NK-92 (cell line): ENCODE results near the gene L3MBTL4.
"Not testable (repeated sequence)": the region's sequence is repeated elsewhere in the genome, so short reads cannot be mapped to it uniquely, and the experiment has no call there.

Experiments
- DNase-seq: peaks from one replicate; lab custom pipeline; 2025; ENCODE audit not compliant: unreplicated experiment; lab: John Stamatoyannopoulos, UW

Gene L3MBTL4

GRCh38 chr18:6115710-6116109 lies 299.0 kb downstream of the L3MBTL4 start:
- no peak for DNase-seq

- DNase-seq = no peak
Measured at GRCh38 chr18:6113650-6114049, 301.1 kb downstream of the L3MBTL4 start.

GRCh38 chr18:6111726-6112125 lies 303.0 kb downstream of the L3MBTL4 start:
- DNase-seq = no peak

- no peak for DNase-seq
Measured at GRCh38 chr18:6109743-6110142, 305.0 kb downstream of the L3MBTL4 start.

- DNase-seq = no peak
Measured at GRCh38 chr18:6107794-6108193, 306.9 kb downstream of the L3MBTL4 start.

DNA sequence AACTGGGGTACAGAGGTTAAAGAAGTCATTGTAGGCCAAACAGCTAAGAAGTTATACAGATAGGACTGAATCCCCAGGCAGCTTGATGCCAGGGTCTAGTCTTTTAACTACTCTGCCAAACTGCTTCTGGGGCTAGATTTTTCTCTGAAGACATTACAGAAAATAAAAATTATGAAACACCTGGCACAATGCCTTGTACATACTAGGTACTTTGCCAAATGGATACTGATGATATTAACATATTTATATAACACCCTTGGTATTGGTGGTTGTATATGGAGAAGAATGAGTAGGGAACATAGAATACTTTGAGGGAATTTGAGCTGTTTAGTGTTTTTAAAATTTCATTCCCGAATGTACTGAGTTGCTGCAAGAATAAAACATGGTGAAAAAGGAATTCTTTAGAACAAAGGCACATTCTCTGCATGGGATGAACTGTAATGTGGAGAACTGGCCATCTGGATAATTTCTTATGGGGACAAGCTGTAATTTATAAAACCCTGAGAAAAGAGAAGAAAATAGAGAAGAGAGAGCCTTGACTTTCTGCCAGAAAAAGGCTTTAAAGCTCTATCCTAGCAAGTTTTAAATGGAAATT lies 308.5 kb downstream of the L3MBTL4 start:
- no peak for DNase-seq

- no peak for DNase-seq
Measured at GRCh38 chr18:6103741-6104140, 311.0 kb downstream of the L3MBTL4 start.

DNA sequence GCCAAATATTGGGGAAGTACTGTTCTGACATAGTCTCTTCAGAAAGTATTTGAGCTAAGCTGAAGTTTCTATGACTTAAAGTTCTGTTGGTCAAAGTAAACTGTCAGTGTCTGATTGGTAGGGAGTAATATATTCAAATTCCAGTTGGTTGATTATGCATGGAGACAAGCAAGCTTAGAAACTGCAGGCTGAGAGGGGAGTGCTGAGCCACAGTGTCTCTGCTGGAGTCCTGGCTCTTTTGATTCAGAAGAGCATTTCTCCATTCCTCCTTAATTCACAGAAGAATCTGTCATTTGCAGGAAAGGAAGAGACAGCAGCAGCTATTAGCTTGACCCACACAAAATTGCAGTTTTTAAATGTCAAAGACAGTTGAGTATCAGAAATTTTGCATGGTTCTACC lies 318.0 kb downstream of the L3MBTL4 start:
- DNase-seq = no peak

GRCh38 chr18:6088432-6088831 lies 326.3 kb downstream of the L3MBTL4 start:
- no peak for DNase-seq

GRCh38 chr18:6086731-6087130 lies 328.0 kb downstream of the L3MBTL4 start:
- DNase-seq = no peak

- no peak for DNase-seq
Measured at GRCh38 chr18:6079406-6079805, 335.3 kb downstream of the L3MBTL4 start.

GRCh38 chr18:6078877-6079276 lies 335.8 kb downstream of the L3MBTL4 start:
- no peak for DNase-seq

- DNase-seq = not testable (repeated sequence)
Measured at GRCh38 chr18:6072423-6072822, 342.3 kb downstream of the L3MBTL4 start.

GRCh38 chr18:6069539-6069938 lies 345.2 kb downstream of the L3MBTL4 start:
- DNase-seq = no peak

GRCh38 chr18:6069103-6069502 lies 345.6 kb downstream of the L3MBTL4 start:
- no peak for DNase-seq

- no peak for DNase-seq
Measured at GRCh38 chr18:6060149-6060548, 354.6 kb downstream of the L3MBTL4 start.

GRCh38 chr18:6059551-6059950 lies 355.2 kb downstream of the L3MBTL4 start:
- DNase-seq = no peak

DNA sequence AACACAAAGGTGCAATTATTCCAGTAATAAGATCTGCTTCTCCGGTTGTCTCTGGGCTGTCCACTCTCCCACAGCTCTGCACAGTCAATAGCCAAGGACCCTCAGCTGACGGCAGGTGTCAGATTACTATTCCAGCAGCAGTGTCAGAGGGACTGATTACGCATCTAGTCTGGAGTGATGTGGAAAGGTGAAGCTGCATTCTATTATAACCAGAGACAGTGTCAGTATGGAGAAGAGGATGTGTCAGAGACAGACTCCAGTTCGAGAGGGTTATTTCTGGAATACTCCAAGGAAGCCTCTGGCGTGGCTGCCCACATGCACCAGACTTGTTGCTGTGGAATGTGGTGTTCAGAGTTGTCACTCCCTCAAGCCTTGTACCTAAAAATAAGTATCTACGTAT lies 355.8 kb downstream of the L3MBTL4 start:
- DNase-seq = no peak

GRCh38 chr18:6057604-6058003 lies 357.1 kb downstream of the L3MBTL4 start:
- no peak for DNase-seq

- no peak for DNase-seq
Measured at GRCh38 chr18:6056171-6056910, 358.4 kb downstream of the L3MBTL4 start.

DNA sequence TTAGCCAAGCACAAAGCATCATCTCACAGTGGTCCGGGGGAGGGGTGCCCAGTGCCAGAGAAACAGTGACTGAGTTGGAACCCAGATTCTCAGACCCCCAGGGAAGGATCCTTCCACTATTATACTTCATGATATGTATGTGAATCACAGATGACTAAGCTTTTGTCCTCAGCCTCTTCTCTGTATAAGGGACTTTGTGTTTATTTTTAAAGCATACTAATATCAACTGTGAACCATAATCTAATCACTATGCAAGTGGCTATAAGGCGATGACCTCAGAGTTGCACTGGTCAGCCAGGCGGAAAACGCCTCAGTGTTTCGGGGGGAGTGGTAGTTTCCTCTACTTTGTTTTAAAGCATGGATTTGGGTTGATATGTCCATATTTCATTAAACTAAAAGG lies 359.0 kb downstream of the L3MBTL4 start:
- no peak for DNase-seq

GRCh38 chr18:6054256-6054842 lies 360.4 kb downstream of the L3MBTL4 start:
- DNase-seq = no peak
